Sigmoid colon (tissue), 7 donors: ENCODE results near the gene CLMP. TPM values are rescaled to one million over a fixed set of nuclear protein-coding genes. Genes with fewer than 3 reads are reported as not detected.
"Not testable (repeated sequence)": the region's sequence is repeated elsewhere in the genome, so short reads cannot be mapped to it uniquely, and the experiment has no call there.

ENCODE experiments used
- DNase-seq: peaks from one replicate; pipeline ENCODE4 v3.0.0-alpha.2; 2019
- H3K27ac ChIP-seq, 4 donors: fragments of 200-600 bp; sonication (generic); one replicate each; pipeline ENCODE4 v1.5.1; 2016 to 2019; ENCODE audit warnings: mild to moderate bottlenecking in 1 of 4
- H3K27me3 ChIP-seq, 3 donors: fragments of 200-600 bp; sonication (generic); one replicate each; pipeline ENCODE4 v1.5.1; 2019; ENCODE audit warnings: mild to moderate bottlenecking in 1 of 3
- H3K36me3 ChIP-seq, 4 donors: fragments of 200-600 bp; sonication (generic); one replicate each; pipeline ENCODE4 v1.5.1; 2016 to 2019
- H3K4me1 ChIP-seq, 4 donors: fragments of 200-600 bp; sonication (generic); one replicate each; pipeline ENCODE4 v1.5.1; 2017 to 2019
- H3K4me3 ChIP-seq, 4 donors: fragments of 200-600 bp; sonication (generic); one replicate each; pipeline ENCODE4 v1.5.1; 2017 to 2019; ENCODE audit warnings: mild to moderate bottlenecking in 2 of 4, moderate library complexity in 1 of 4
- H3K9me3 ChIP-seq, 4 donors: fragments of 200-600 bp in 3 of 4; sonication (generic) in 3 of 4; one replicate each; pipeline versions ENCODE4 v1.5.1 to v1.6.1; 2013 to 2019
- CTCF ChIP-seq, 4 experiments: fragments of 450-650 bp in 3 of 4; fragments of 200-600 bp in 1 of 4; IDR thresholded peaks; one replicate each; pipeline ENCODE4 v1.5.1; 2016 to 2019; ENCODE audit warnings: antibody characterized with exemption in 4 of 4, mild to moderate bottlenecking in 3 of 4, moderate library complexity in 2 of 4
- EP300 ChIP-seq, 4 donors: sonication (generic); formaldehyde crosslinking; IDR thresholded peaks; one replicate each; pipeline ENCODE4 v1.6.1; 2017; ENCODE audit warnings: antibody characterized with exemption in 4 of 4
- POLR2A ChIP-seq, 2 donors: fragments of 450-650 bp; IDR thresholded peaks; one replicate each; pipeline ENCODE4 v1.6.1; 2016; ENCODE audit warnings: antibody characterized with exemption in 2 of 2, mild to moderate bottlenecking in 2 of 2, moderate library complexity in 2 of 2
- POLR2AphosphoS5 ChIP-seq, 4 donors: sonication (generic); formaldehyde crosslinking; IDR thresholded peaks; one replicate each; pipeline ENCODE4 v1.6.1; 2017; ENCODE audit warnings: antibody characterized with exemption in 4 of 4
- WGBS, 2 donors: extraction: QIAGEN DNeasy Blood & Tissue Kit; methylation state at CpG; one replicate each; pipeline ENCODE4 v1.1.7; 2013; 5-methylcytosine and 5-hydroxymethylcytosine counted together
- intact Hi-C: fragments of 100-400 bp; cut with DNase I; formaldehyde crosslinking; loops from one replicate; pipeline ENCODE4 v1.15.1; 2023
- polyA plus RNA-seq, 3 donors: library from polyadenylated mRNA; stranded (reverse); fragments of 200-250 nt; gene quantifications; one replicate each; pipeline ENCODE4 v1.2.3, GENCODE V29; 2013
- total RNA-seq, 4 donors: library from RNA; depleted of rRNA; stranded (reverse); fragments of >200 nt; gene quantifications; one replicate each; pipeline ENCODE4 v1.1.0, GENCODE V29; 2016
- donor health status: healthy with polysubstance abuse.
- donor health status: Bipolar disorder and iron deficiency.
- donor health status: healthy.

Gene CLMP
- total and polyA plus RNA-seq, 7 donors = 1.4 to 180 (median 104) TPM

- intact Hi-C loops = no loop called here
- DNase-seq = no peak
- H3K9me3 ChIP-seq = no peaks in the 10 kb centered on the region
- 61 to 86% methylated on average over 11 of the region's 11 CpGs for WGBS, 2 donors
- H3K27ac ChIP-seq = peak overlapping the region; percentile 47 to 84 (median 73)
- H3K4me1 ChIP-seq = peaks cover 0 to 67% (median 41%) of the 10 kb centered on the region in 4 donors
- no peaks in the 10 kb centered on the region for H3K36me3 ChIP-seq
- H3K4me3 ChIP-seq = no peak overlapping the region
- TF ChIP-seq EP300 (IDR thresholded peaks at IDR 0.05) (no peak), CTCF (IDR thresholded peaks at IDR 0.05) (no peak), POLR2AphosphoS5 (IDR thresholded peaks at IDR 0.05) (no peak), POLR2A (IDR thresholded peaks at IDR 0.05) (no peak)
- no peaks in the 10 kb centered on the region for H3K27me3 ChIP-seq
Observed at GRCh38 chr11:123211149-123211852, 16.3 kb upstream of the CLMP start.

DNA sequence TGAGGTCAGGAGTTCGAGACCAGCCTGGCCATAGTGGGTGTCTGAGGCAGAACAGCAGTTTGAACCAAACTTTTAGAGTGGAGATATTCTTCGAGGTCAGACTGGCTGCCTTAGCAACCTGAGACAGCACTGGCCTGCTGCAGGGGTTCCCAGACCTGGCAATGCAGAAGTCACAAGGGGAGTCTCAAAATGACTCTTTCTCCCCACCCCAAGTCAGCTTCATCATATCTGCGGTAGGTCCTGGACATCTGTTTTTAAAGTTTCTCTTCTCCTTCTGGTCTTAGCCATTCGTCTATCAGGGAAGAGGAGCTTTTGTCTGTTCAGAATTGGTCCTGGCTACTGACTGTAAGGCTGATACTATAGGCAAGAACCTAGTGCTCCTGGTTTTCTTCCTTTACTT is 14.5 kb upstream of the CLMP start:
- TF ChIP-seq POLR2AphosphoS5 (IDR thresholded peaks at IDR 0.05) (no peak), POLR2A (IDR thresholded peaks at IDR 0.05) (no peak), CTCF (IDR thresholded peaks at IDR 0.05) (no peak), EP300 (IDR thresholded peaks at IDR 0.05) (no peak)
- 74 to 91% methylated on average over 4 of the region's 4 CpGs for WGBS, 2 donors

DNA sequence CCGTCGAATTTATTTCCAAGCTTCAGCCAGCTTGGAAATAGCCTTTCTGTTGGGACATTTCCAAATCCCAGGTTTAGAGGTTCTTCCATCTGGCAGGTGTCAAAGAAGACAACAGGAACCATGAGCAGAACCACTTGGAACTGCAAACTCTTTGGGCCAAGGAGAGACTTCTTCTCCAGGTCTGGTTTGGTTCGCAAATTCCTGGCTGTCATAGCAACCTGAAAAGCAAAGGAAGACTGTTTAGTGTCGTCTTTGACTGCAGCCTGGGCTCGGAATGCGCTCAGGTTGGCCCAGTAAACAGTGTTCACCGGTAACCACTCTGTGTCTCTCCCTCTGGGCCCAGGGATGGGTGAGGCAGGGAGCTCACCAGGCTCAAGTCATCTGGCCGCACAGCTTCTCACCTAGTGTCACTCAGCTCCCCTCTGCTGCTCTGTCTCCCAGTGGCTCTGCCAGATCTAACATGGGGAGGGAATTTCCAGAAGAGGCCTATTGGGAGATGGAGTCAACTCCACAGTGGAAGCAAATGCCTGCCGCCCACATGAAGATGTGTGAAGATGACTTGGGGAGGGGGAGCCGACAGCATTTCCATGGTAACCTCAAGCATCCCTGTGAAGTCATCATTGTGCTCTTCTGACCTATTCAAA is 11.9 kb upstream of the CLMP start:
- peak overlapping the region; percentile 63 to 84 (median 82) for H3K27ac ChIP-seq
- TF ChIP-seq CTCF (IDR thresholded peaks at IDR 0.05) (no peak), POLR2A (IDR thresholded peaks at IDR 0.05) (no peak), POLR2AphosphoS5 (IDR thresholded peaks at IDR 0.05) (peak; percentile 59 to 94 (median 91)), EP300 (IDR thresholded peaks at IDR 0.05) (peak in 3 of 4 donors; percentile 57 to 81 (median 68))
- peaks cover 0 to 85% (median 65%) of the 10 kb centered on the region in 4 donors for H3K4me1 ChIP-seq
- no peak overlapping the region for H3K4me3 ChIP-seq
- H3K9me3 ChIP-seq = no peaks in the 10 kb centered on the region
- peak; percentile 85 for DNase-seq
- whole genome bisulfite sequencing, 2 donors = 68 to 79% methylated on average over 10 of the region's 10 CpGs
- intact Hi-C loops = no loop called here
- H3K27me3 ChIP-seq = no peaks in the 10 kb centered on the region
- H3K36me3 ChIP-seq = no peaks in the 10 kb centered on the region

More for the DNA sequence above, 14.5 kb upstream of the CLMP start:
- no peak overlapping the region for H3K4me3 ChIP-seq
- H3K36me3 ChIP-seq = no peaks in the 10 kb centered on the region
- H3K27me3 ChIP-seq = no peaks in the 10 kb centered on the region
- intact Hi-C loops = no loop called here
- no peak for DNase-seq
- peaks cover 0 to 76% (median 50%) of the 10 kb centered on the region in 4 donors for H3K4me1 ChIP-seq
- peak overlapping the region; percentile 52 to 84 (median 82) for H3K27ac ChIP-seq
- H3K9me3 ChIP-seq = no peaks in the 10 kb centered on the region

DNA sequence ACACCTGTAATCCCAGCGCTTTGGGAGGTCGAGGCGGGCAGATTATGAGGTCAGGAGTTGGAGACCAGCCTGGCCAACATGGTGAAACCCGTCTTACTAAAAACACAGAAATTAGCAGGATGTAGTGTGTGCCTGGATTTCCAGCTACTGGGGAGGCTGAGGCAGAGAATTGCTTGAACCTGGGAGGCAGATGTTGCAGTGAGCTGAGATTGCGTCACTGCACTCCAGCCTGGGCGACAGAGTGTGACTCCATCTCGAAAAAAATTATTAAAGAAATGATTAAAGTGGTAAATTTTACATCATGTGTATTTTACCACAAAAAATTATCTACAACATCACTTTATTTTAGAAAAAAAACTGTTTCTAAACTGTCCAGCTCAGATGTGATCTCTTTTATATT is 11.0 kb upstream of the CLMP start:
- 90 to 95% methylated on average over 7 of the region's 7 CpGs for WGBS, 2 donors
- H3K4me3 ChIP-seq, H3K36me3 ChIP-seq, intact Hi-C loops, H3K9me3 ChIP-seq, DNase-seq, H3K27me3 ChIP-seq: not testable (repeated sequence)
- Histone ChIP-seq H3K27ac (peak overlapping the region; percentile 63 to 84 (median 82)), H3K4me1 (peaks cover 0 to 80% (median 59%) of the 10 kb centered on the region in 4 donors)

GRCh38 chr11:123203934-123204333 is 8.9 kb upstream of the CLMP start:
- H3K4me1 ChIP-seq = peaks cover 0 to 59% (median 41%) of the 10 kb centered on the region in 4 donors
- WGBS, 2 donors = 85 to 92% methylated on average over 6 of the region's 6 CpGs
- intact Hi-C loops = no loop called here
- no peak overlapping the region for H3K4me3 ChIP-seq
- H3K27ac ChIP-seq = peak overlapping the region in 3 of 4 donors; percentile 73 to 84 (median 82)
- H3K9me3 ChIP-seq = no peaks in the 10 kb centered on the region
- no peaks in the 10 kb centered on the region for H3K36me3 ChIP-seq
- TF ChIP-seq POLR2A (IDR thresholded peaks at IDR 0.05) (no peak), EP300 (IDR thresholded peaks at IDR 0.05) (no peak), POLR2AphosphoS5 (IDR thresholded peaks at IDR 0.05) (no peak), CTCF (IDR thresholded peaks at IDR 0.05) (no peak)
- DNase-seq = no peak
- H3K27me3 ChIP-seq = no peaks in the 10 kb centered on the region
